MCF 10A (cell line): Measurements from ENCODE around the gene ATP6V1A. TPM values are rescaled to one million over a fixed set of nuclear protein-coding genes. Genes with fewer than 3 reads are reported as not detected.

Source experiments
- BruUV-seq: library from RNA; stranded (reverse); fragments of 400-500 nt; replicated peaks from 2 replicates; lab custom pipeline; 2021; lab: Mats Ljungman, UMichigan
- CTCF ChIA-PET: fragments of 300-600 bp; sonication (Branson Sonifier 250); formaldehyde crosslinking; extraction: SDS; loops from one replicate; lab custom pipeline; 2021; ENCODE audit warnings: antibody characterized with exemption, inconsistent platforms; lab: Yijun Ruan, JAX
- POLR2A ChIA-PET: fragments of 300-600, 350-650 bp; sonication (Branson Sonifier 250); formaldehyde crosslinking; extraction: SDS; loops from one replicate; lab custom pipeline; 2020; ENCODE audit warnings: antibody characterized with exemption, inconsistent platforms; lab: Yijun Ruan, JAX
- DNase-seq: peaks from one replicate; pipeline ENCODE4 v3.0.0-alpha.2; 2018; ENCODE audit not compliant: unreplicated experiment
- H3K27ac Mint-ChIP-seq: one replicate; pipeline ENCODE4 v1.8.0; 2022; ENCODE audit warnings: mild to moderate bottlenecking, low read depth, mixed read lengths; ENCODE audit not compliant: unreplicated experiment
- H3K27me3 Mint-ChIP-seq: one replicate; pipeline ENCODE4 v1.8.0; 2022; ENCODE audit warnings: mixed read lengths; ENCODE audit not compliant: insufficient read depth, unreplicated experiment
- H3K36me3 Mint-ChIP-seq: one replicate; pipeline ENCODE4 v1.8.0; 2022; ENCODE audit warnings: mild to moderate bottlenecking, moderate library complexity, mixed read lengths; ENCODE audit not compliant: insufficient read depth, unreplicated experiment
- H3K4me1 Mint-ChIP-seq: one replicate; pipeline ENCODE4 v1.8.0; 2022; ENCODE audit warnings: mixed read lengths; ENCODE audit not compliant: insufficient read depth, unreplicated experiment
- H3K4me3 Mint-ChIP-seq: one replicate; pipeline ENCODE4 v1.8.0; 2022; ENCODE audit warnings: mild to moderate bottlenecking, moderate library complexity, mixed read lengths; ENCODE audit not compliant: unreplicated experiment
- H3K9me3 Mint-ChIP-seq: one replicate; pipeline ENCODE4 v1.8.0; 2022; ENCODE audit warnings: mixed read lengths; ENCODE audit not compliant: unreplicated experiment
- CTCF ChIP-seq: fragments of 200-600 bp; IDR thresholded peaks from one replicate; pipeline ENCODE4 v1.8.0; 2022; ENCODE audit warnings: antibody characterized with exemption, mild to moderate bottlenecking; ENCODE audit not compliant: unreplicated experiment
- intact Hi-C: fragments of 100-400 bp; cut with micrococcal nuclease; formaldehyde crosslinking; loops from 2 replicates; pipeline ENCODE4 v1.14.1; 2022
- total RNA-seq: library from RNA; stranded (reverse); gene quantifications from 2 replicates; pipeline ENCODE4 v1.2.3, GENCODE V29; 2022

The ATP6V1A gene
- total RNA-seq, 1 experiment from 2014 or later = 51.6 TPM

- peak; percentile 68 for DNase-seq
- CTCF ChIA-PET = interaction anchor here (0.6 to 3.6 kb wide), 36 partner anchors 9 to 1489 kb away, joined by 3 to 37 read pairs (median 4); partner anchors contain the start of genes ATP6V1A and NAA50
- BruUV-seq = no TSS peak
- H3K4me3 Mint-ChIP-seq = no peak overlapping the region
- intact Hi-C loops = loop anchor here (1.0 kb wide), 2 partner anchors 102 to 177 kb away; partner anchors contain the start of gene GRAMD1C
- TF ChIP-seq CTCF = peak; percentile 57
- H3K4me1 Mint-ChIP-seq = peaks cover 52% of the 10 kb centered on the region
- POLR2A ChIA-PET = interaction anchor here (0.8 to 3.6 kb wide), 8 partner anchors 10 to 718 kb away, joined by 3 to 48 read pairs (median 5); partner anchors contain the start of genes ATP6V1A, NAA50 and SPICE1
- H3K9me3 Mint-ChIP-seq = no peaks in the 10 kb centered on the region
- H3K27ac Mint-ChIP-seq = peak overlapping the region; percentile 59
- peaks cover 18% of the 10 kb centered on the region for H3K36me3 Mint-ChIP-seq
- no peaks in the 10 kb centered on the region for H3K27me3 Mint-ChIP-seq
These were observed 10.2 kb upstream of the ATP6V1A start for GRCh38 chr3:113736548-113737089.

DNA sequence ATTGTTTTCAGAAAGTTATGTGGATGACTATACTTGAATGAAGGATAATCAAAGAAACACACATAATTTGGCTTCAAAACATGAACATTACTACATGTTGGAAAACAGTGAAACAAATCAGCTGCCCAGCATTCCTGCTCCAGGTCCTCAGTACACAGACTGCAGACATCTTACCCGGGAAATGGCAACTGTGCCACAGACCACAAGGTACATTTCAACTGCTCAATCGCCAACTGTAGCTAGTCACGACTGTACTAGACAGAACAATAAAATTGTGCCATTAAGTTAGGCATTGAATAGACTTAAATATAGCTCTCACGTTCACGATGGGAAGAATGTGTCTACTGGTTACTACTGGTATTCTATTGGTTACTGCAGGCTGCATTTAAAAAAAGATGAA, 5.7 kb upstream of the ATP6V1A start:
- DNase-seq = no peak
- peaks cover 21% of the 10 kb centered on the region for H3K36me3 Mint-ChIP-seq
- no TSS peak for BruUV-seq
- ChIA-PET CTCF (interaction anchor here (0.6 to 2.4 kb wide), 12 partner anchors 9 to 173 kb away, joined by 3 to 11 read pairs (median 4); partner anchors contain the start of gene GRAMD1C), POLR2A (interaction anchor here (0.6 to 7.8 kb wide), 10 partner anchors 8 to 471 kb away, joined by 3 to 116 read pairs (median 6); partner anchors contain the start of genes SPICE1 and USF3)
- peak overlapping the region; percentile 43 for H3K4me3 Mint-ChIP-seq
- TF ChIP-seq CTCF = no peak
- intact Hi-C loops = no loop called here
- H3K27me3 Mint-ChIP-seq = no peaks in the 10 kb centered on the region
- H3K4me1 Mint-ChIP-seq = peaks cover 57% of the 10 kb centered on the region
- H3K27ac Mint-ChIP-seq = peak overlapping the region; percentile 79
- no peaks in the 10 kb centered on the region for H3K9me3 Mint-ChIP-seq

- peak overlapping the region; percentile 43 for H3K4me3 Mint-ChIP-seq
- BruUV-seq = no TSS peak
- no peaks in the 10 kb centered on the region for H3K9me3 Mint-ChIP-seq
- TF ChIP-seq CTCF = no peak
- H3K4me1 Mint-ChIP-seq = peaks cover 56% of the 10 kb centered on the region
- H3K27me3 Mint-ChIP-seq = no peaks in the 10 kb centered on the region
- peak; percentile 18 for DNase-seq
- CTCF ChIA-PET = interaction anchor here (0.8 to 2.4 kb wide), 7 partner anchors 9 to 173 kb away, joined by 3 to 11 read pairs (median 4); partner anchors contain the start of gene GRAMD1C
- POLR2A ChIA-PET = interaction anchor here (0.6 to 7.8 kb wide), 8 partner anchors 8 to 226 kb away, joined by 3 to 116 read pairs (median 6); partner anchors contain the start of genes SPICE1 and USF3
- intact Hi-C loops = no loop called here
- H3K27ac Mint-ChIP-seq = peak overlapping the region; percentile 79
- peaks cover 26% of the 10 kb centered on the region for H3K36me3 Mint-ChIP-seq
These were observed 5.2 kb upstream of the ATP6V1A start for GRCh38 chr3:113741620-113742019.

GRCh38 chr3:113743006-113743630, 3.7 kb upstream of the ATP6V1A start:
- POLR2A ChIA-PET = interaction anchor here (0.6 to 7.8 kb wide), 10 partner anchors 8 to 724 kb away, joined by 3 to 116 read pairs (median 3); partner anchors contain the start of genes SPICE1 and USF3
- Mint-ChIP-seq H3K4me3 (peak overlapping the region; percentile 94), H3K27ac (peak overlapping the region; percentile 100), H3K4me1 (peaks cover 41% of the 10 kb centered on the region), H3K9me3 (no peaks in the 10 kb centered on the region), H3K27me3 (no peaks in the 10 kb centered on the region), H3K36me3 (peaks cover 27% of the 10 kb centered on the region)
- no peak for TF ChIP-seq CTCF
- no TSS peak for BruUV-seq
- CTCF ChIA-PET = interaction anchor here (0.6 to 3.4 kb wide), 6 partner anchors 8 to 250 kb away, joined by 3 to 22 read pairs (median 3); no protein-coding TSS in a partner anchor
- intact Hi-C loops = no loop called here
- peak; percentile 18 for DNase-seq
